ENCODE measurements around the gene RAB10.

GRCh38 chr2:26170795-26171194 is 136.9 kb downstream of the RAB10 start:
- no peak for TF ChIP-seq EZH2 (IDR thresholded peaks at IDR 0.05; ENCODE audit: insufficient read depth, low read length)
- TF ChIP-seq CTCF (IDR thresholded peaks at IDR 0.05; ENCODE audit: insufficient read depth, low read depth, low read length), result no peak

Measured in astrocyte (in vitro differentiated cells and primary cell).